HCT116 (cell line): ENCODE results near the gene MMRN1. TPM values are rescaled to one million over a fixed set of nuclear protein-coding genes. Genes with fewer than 3 reads are reported as not detected.

Source experiments
- ATAC-seq: fragments of 200-7000 bp; cut with Tn5 transposase; 2 replicates; pipeline ENCODE4 v1.9.1; 2020; ENCODE audit warnings: mild to moderate bottlenecking, moderate library complexity
- BruUV-seq: library from RNA; stranded (reverse); fragments of 400-500 nt; replicated peaks from 2 replicates; lab custom pipeline; 2021; lab: Mats Ljungman, UMichigan
- CTCF ChIA-PET: fragments of 300-600 bp; sonication (Branson Sonifier 250); formaldehyde crosslinking; loops from one replicate; lab custom pipeline; 2021; ENCODE audit warnings: antibody characterized with exemption; lab: Charles Lee
- POLR2A ChIA-PET: fragments of 300-600, 350-600 bp; sonication (Branson Sonifier 250); formaldehyde crosslinking; loops from one replicate; lab custom pipeline; 2021; ENCODE audit warnings: antibody characterized with exemption; lab: Charles Lee
- RAD21 ChIA-PET, 2 experiments: fragments of 300-600 bp; sonication (Branson Sonifier 250); formaldehyde crosslinking; loops; one replicate each; lab custom pipeline; 2023; ENCODE audit warnings: low total read pairs in 2 of 2; ENCODE audit not compliant: uncharacterized antibody in 2 of 2, unreplicated experiment in 2 of 2, low non-redundant PET in 1 of 2; lab: Charles Lee
- DNase-seq: peaks from one replicate; pipeline ENCODE4 v3.0.0-alpha.2; 2010; ENCODE audit warnings: low read depth, low spot score
- H2AFZ ChIP-seq: fragments of 200-600 bp; shearing (Covaris generic), sonication (generic); 2 replicates; pipeline ENCODE4 v1.6.1; 2017; ENCODE audit warnings: low read depth, mixed run types, mixed read lengths, antibody characterized with exemption, low read length; ENCODE audit not compliant: poor library complexity, severe bottlenecking
- H3K27ac ChIP-seq: 2 replicates; pipeline ENCODE4 v1.5.1; 2012; ENCODE audit warnings: low read depth, low read length
- H3K27me3 ChIP-seq: fragments of 200-600 bp; sonication (generic); 2 replicates; pipeline ENCODE4 v1.6.1; 2016; ENCODE audit warnings: mixed run types, low read length, mixed read lengths; ENCODE audit not compliant: insufficient read depth
- H3K36me3 ChIP-seq, 2 experiments: fragments of 200-500 bp in 1 of 2; fragments of 200-600 bp in 1 of 2; sonication (Bioruptor generic) in 1 of 2; sonication (generic) in 1 of 2; 2 replicates each; pipeline versions ENCODE4 v1.5.1 to v1.6.1; 2014 to 2016; ENCODE audit warnings: low read length in 2 of 2, inconsistent platforms in 1 of 2, mixed read lengths in 1 of 2, mixed run types in 1 of 2; ENCODE audit not compliant: insufficient read depth in 2 of 2, control insufficient read depth in 1 of 2
- H3K4me1 ChIP-seq, 2 experiments: fragments of 200-600 bp in 1 of 2; sonication (generic) in 1 of 2; 2 replicates each; pipeline versions ENCODE4 v1.5.1 to v1.6.1; 2012 to 2017; ENCODE audit warnings: low read length in 2 of 2, inconsistent platforms in 1 of 2, mild to moderate bottlenecking in 1 of 2, mixed read lengths in 1 of 2, mixed run types in 1 of 2, moderate library complexity in 1 of 2; ENCODE audit not compliant: insufficient read depth in 2 of 2, control insufficient read depth in 1 of 2
- H3K4me2 ChIP-seq: fragments of 200-600 bp; sonication (generic); 2 replicates; pipeline ENCODE4 v1.6.1; 2017; ENCODE audit warnings: mixed run types, low read length, mixed read lengths
- H3K4me3 ChIP-seq, 2 experiments: fragments of 200-600 bp in 1 of 2; sonication (generic) in 1 of 2; replicated peaks in 1 of 2; 2 replicates each; pipeline ENCODE4 v1.5.1; 2011 to 2016; ENCODE audit warnings: low read length in 2 of 2, control low read depth in 1 of 2, low read depth in 1 of 2, mild to moderate bottlenecking in 1 of 2, mixed read lengths in 1 of 2, mixed run types in 1 of 2
- H3K79me2 ChIP-seq: fragments of 200-600 bp; sonication (generic); 2 replicates; pipeline ENCODE4 v1.6.1; 2017; ENCODE audit warnings: mild to moderate bottlenecking, mixed run types, low read length, moderate library complexity, mixed read lengths; ENCODE audit not compliant: insufficient read depth
- H3K9ac ChIP-seq: fragments of 200-600 bp; sonication (generic); 2 replicates; pipeline ENCODE4 v1.6.1; 2016; ENCODE audit warnings: low read length, mixed read lengths
- H3K9me2 ChIP-seq: fragments of 200-600 bp; sonication (generic), shearing (Covaris generic); 2 replicates; pipeline ENCODE4 v1.6.1; 2017; ENCODE audit warnings: mixed run types, mild to moderate bottlenecking, moderate library complexity; ENCODE audit not compliant: insufficient read depth
- H3K9me3 ChIP-seq, 2 experiments: fragments of 200-500 bp in 1 of 2; fragments of 200-600 bp in 1 of 2; sonication (Bioruptor generic) in 1 of 2; sonication (generic) in 1 of 2; 2 replicates each; pipeline ENCODE4 v1.6.1; 2014 to 2017; ENCODE audit warnings: low read length in 2 of 2, mixed read lengths in 2 of 2, inconsistent platforms in 1 of 2, low read depth in 1 of 2, mild to moderate bottlenecking in 1 of 2, mixed run types in 1 of 2, moderate library complexity in 1 of 2; ENCODE audit not compliant: control insufficient read depth in 1 of 2, insufficient read depth in 1 of 2
- H4K20me1 ChIP-seq: fragments of 200-600 bp; sonication (generic), shearing (Covaris generic); 2 replicates; pipeline ENCODE4 v1.6.1; 2017; ENCODE audit warnings: mixed run types, mild to moderate bottlenecking, moderate library complexity; ENCODE audit not compliant: insufficient read depth
- CEBPB ChIP-seq: IDR thresholded peaks from 2 replicates; pipeline ENCODE4 v1.6.1; 2012; ENCODE audit warnings: low read depth
- EGR1 ChIP-seq: IDR thresholded peaks from 2 replicates; pipeline ENCODE4 v1.6.1; 2012; ENCODE audit warnings: low read depth
- EZH2phosphoT487 ChIP-seq: fragments of 200-600 bp; IDR thresholded peaks from 2 replicates; pipeline ENCODE4 v1.6.1; 2018; ENCODE audit warnings: antibody characterized with exemption, borderline replicate concordance
- FOSL1 ChIP-seq: IDR thresholded peaks from 2 replicates; pipeline ENCODE4 v1.6.1; 2012; ENCODE audit warnings: low read depth
- JUND ChIP-seq: IDR thresholded peaks from 2 replicates; pipeline ENCODE4 v1.6.1; 2012
- POLR2A ChIP-seq: IDR thresholded peaks from 2 replicates; pipeline ENCODE4 v1.7.0; 2011; ENCODE audit warnings: borderline replicate concordance; ENCODE audit not compliant: insufficient read depth, insufficient read length; ENCODE audit errors: extremely low read depth
- REST ChIP-seq: IDR thresholded peaks from 2 replicates; pipeline ENCODE4 v1.6.1; 2012; ENCODE audit warnings: low read depth
- SRF ChIP-seq: IDR thresholded peaks from 2 replicates; pipeline ENCODE4 v1.6.1; 2012; ENCODE audit warnings: low read depth
- intact Hi-C: fragments of 100-400 bp; cut with micrococcal nuclease; formaldehyde crosslinking; loops from 2 replicates; pipeline ENCODE4 v1.10.0; 2022
- total RNA-seq: library from RNA; stranded (reverse); gene quantifications from one replicate; pipeline ENCODE4 v1.2.1, GENCODE V29; 2021; ENCODE audit not compliant: unreplicated experiment
- TF ChIP-seq, protein P1 (sequence below): IDR thresholded peaks from 2 replicates; pipeline ENCODE4 v1.6.1; 2011; ENCODE audit warnings: mild to moderate bottlenecking, low read length, moderate library complexity; ENCODE audit not compliant: insufficient replicate concordance; ENCODE audit errors: extremely low read depth
- TF ChIP-seq, protein P2 (sequence below), 3 experiments: fragments of 200-600 bp in 1 of 3; sonication (generic) in 1 of 3; IDR thresholded peaks in 2 of 3; conservative IDR thresholded peaks in 1 of 3; 2 replicates each; pipeline ENCODE4 v1.5.1; 2012 to 2017; ENCODE audit warnings: low read depth in 2 of 3, low read length in 2 of 3, antibody characterized with exemption in 1 of 3, borderline replicate concordance in 1 of 3, control low read depth in 1 of 3, mild to moderate bottlenecking in 1 of 3, mixed read lengths in 1 of 3, mixed run types in 1 of 3, moderate library complexity in 1 of 3; ENCODE audit not compliant: insufficient read depth in 1 of 3

The MMRN1 gene
- total RNA-seq, 1 experiment from 2014 or later = 0.12 TPM

DNA sequence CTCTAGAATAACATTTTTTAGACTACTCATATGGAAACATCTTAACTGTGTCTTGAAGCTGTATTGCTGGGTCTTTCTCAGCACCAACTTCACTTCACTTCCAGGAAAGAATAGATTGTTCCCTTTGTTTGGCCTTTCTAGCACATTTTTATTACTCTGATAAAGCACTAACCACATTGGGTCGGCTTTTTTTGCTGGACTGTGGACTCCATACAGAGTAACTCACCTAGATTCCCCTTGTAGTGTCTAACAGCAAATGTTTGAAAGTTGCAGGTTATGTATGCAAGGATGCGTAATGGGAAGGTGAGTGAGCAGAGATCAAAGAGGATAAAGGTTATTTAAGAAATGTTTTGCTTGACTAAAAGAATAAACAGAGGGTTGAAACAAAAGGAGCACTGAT is 101.2 kb downstream of the MMRN1 start:
- no peak overlapping the region for H3K9ac ChIP-seq
- no TSS peak for BruUV-seq
- POLR2A ChIA-PET = no interaction called here
- ATAC-seq = no peak
- no peak for DNase-seq
- H3K9me3 ChIP-seq = no peaks in the 10 kb centered on the region
- no peaks in the 10 kb centered on the region for H3K79me2 ChIP-seq
- TF ChIP-seq POLR2A = no peak
- no peak for TF ChIP-seq CEBPB
- TF ChIP-seq SRF = no peak
- TF ChIP-seq EZH2phosphoT487 = no peak
- TF ChIP-seq, protein P1, sequence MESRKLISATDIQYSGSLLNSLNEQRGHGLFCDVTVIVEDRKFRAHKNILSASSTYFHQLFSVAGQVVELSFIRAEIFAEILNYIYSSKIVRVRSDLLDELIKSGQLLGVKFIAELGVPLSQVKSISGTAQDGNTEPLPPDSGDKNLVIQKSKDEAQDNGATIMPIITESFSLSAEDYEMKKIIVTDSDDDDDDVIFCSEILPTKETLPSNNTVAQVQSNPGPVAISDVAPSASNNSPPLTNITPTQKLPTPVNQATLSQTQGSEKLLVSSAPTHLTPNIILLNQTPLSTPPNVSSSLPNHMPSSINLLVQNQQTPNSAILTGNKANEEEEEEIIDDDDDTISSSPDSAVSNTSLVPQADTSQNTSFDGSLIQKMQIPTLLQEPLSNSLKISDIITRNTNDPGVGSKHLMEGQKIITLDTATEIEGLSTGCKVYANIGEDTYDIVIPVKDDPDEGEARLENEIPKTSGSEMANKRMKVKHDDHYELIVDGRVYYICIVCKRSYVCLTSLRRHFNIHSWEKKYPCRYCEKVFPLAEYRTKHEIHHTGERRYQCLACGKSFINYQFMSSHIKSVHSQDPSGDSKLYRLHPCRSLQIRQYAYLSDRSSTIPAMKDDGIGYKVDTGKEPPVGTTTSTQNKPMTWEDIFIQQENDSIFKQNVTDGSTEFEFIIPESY = no peak
- no peak for TF ChIP-seq FOSL1
- TF ChIP-seq JUND = no peak
- TF ChIP-seq, protein P2, sequence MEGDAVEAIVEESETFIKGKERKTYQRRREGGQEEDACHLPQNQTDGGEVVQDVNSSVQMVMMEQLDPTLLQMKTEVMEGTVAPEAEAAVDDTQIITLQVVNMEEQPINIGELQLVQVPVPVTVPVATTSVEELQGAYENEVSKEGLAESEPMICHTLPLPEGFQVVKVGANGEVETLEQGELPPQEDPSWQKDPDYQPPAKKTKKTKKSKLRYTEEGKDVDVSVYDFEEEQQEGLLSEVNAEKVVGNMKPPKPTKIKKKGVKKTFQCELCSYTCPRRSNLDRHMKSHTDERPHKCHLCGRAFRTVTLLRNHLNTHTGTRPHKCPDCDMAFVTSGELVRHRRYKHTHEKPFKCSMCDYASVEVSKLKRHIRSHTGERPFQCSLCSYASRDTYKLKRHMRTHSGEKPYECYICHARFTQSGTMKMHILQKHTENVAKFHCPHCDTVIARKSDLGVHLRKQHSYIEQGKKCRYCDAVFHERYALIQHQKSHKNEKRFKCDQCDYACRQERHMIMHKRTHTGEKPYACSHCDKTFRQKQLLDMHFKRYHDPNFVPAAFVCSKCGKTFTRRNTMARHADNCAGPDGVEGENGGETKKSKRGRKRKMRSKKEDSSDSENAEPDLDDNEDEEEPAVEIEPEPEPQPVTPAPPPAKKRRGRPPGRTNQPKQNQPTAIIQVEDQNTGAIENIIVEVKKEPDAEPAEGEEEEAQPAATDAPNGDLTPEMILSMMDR (IDR thresholded peaks at IDR 0.05 in 2 of 3, conservative IDR thresholded peaks at IDR 0.05 in 1 of 3; ENCODE audit: borderline replicate concordance in 1 of 3, insufficient read depth in 1 of 3, low read depth in 2 of 3, low read length in 2 of 3) = no peak
- TF ChIP-seq EGR1 = no peak
- no peak for TF ChIP-seq REST
- H3K4me1 ChIP-seq = no peaks in the 10 kb centered on the region
- intact Hi-C loops = no loop called here
- no peak overlapping the region for H3K4me3 ChIP-seq
- RAD21 ChIA-PET = no interaction called here
- H3K9me2 ChIP-seq = no peaks in the 10 kb centered on the region
- CTCF ChIA-PET = no interaction called here
- no peak overlapping the region for H2AFZ ChIP-seq
- H3K27ac ChIP-seq = no peak overlapping the region
- no peak overlapping the region for H3K4me2 ChIP-seq
- no peaks in the 10 kb centered on the region for H3K36me3 ChIP-seq
- H4K20me1 ChIP-seq = no peaks in the 10 kb centered on the region
- no peaks in the 10 kb centered on the region for H3K27me3 ChIP-seq
